Astrocyte of the spinal cord (primary cell): ENCODE data around the gene CEP89.

Source experiments
- DNase-seq: peaks from one replicate; pipeline ENCODE4 v3.0.0; 2011; ENCODE audit warnings: low read depth, low spot score
- H3K4me3 ChIP-seq: 2 replicates; pipeline ENCODE4 v1.5.1; 2011; ENCODE audit warnings: low read depth, mild to moderate bottlenecking, low read length, moderate library complexity
- CTCF ChIP-seq: IDR thresholded peaks from 2 replicates; pipeline ENCODE4 v1.5.1; 2012; ENCODE audit warnings: low read depth, mild to moderate bottlenecking, low read length, inconsistent platforms
- in situ Hi-C: cut with HindIII; loops from 2 replicates; pipeline ENCODE4 v1.10.0; 2017; ENCODE audit warnings: low sequenced_read_pairs

The CEP89 gene

GRCh38 chr19:32910094-32910493, 61.7 kb downstream of the CEP89 start:
- in situ Hi-C loops = no loop called here
- no peak overlapping the region for H3K4me3 ChIP-seq
- no peak for DNase-seq
- TF ChIP-seq CTCF = no peak

GRCh38 chr19:32909257-32909656, 62.5 kb downstream of the CEP89 start:
- in situ Hi-C loops = no loop called here
- no peak for TF ChIP-seq CTCF

GRCh38 chr19:32908641-32909190, 63.0 kb downstream of the CEP89 start:
- in situ Hi-C loops = no loop called here
- no peak for DNase-seq
- no peak overlapping the region for H3K4me3 ChIP-seq
- no peak for TF ChIP-seq CTCF

More at GRCh38 chr19:32909257-32909656, 62.5 kb downstream of the CEP89 start:
- no peak overlapping the region for H3K4me3 ChIP-seq
- DNase-seq = no peak

GRCh38 chr19:32902448-32902847, 69.3 kb downstream of the CEP89 start:
- H3K4me3 ChIP-seq = no peak overlapping the region
- no peak for DNase-seq
- no peak for TF ChIP-seq CTCF
- in situ Hi-C loops = no loop called here

GRCh38 chr19:32901504-32902161, 70.1 kb downstream of the CEP89 start:
- in situ Hi-C loops = no loop called here
- no peak for TF ChIP-seq CTCF
- DNase-seq = no peak
- no peak overlapping the region for H3K4me3 ChIP-seq

- in situ Hi-C loops = no loop called here
- no peak for TF ChIP-seq CTCF
- peak; percentile 21 for DNase-seq
- no peak overlapping the region for H3K4me3 ChIP-seq
Observed at GRCh38 chr19:32896516-32897214, 75.1 kb downstream of the CEP89 start.
